Left renal pelvis (tissue), 4 donors: ENCODE measurements around the gene SERINC2. TPM values are rescaled to one million over a fixed set of nuclear protein-coding genes. Genes with fewer than 3 reads are reported as not detected.

ENCODE experiments used
- polyA plus RNA-seq, 4 donors: library from polyadenylated mRNA; unstranded; fragments of 120-200 nt; gene quantifications; one replicate each; pipeline ENCODE4 v1.2.1, GENCODE V29; 2013; ENCODE audit not compliant: insufficient read length in 4 of 4

The SERINC2 gene
- polyA plus RNA-seq, 4 donors = 8.8 to 51.2 (median 41.6) TPM

Other genes starting within 250 kb of the SERINC2 start
- 1 to 10 TPM; 3.7 to 5.0 (median 3.9) TPM for gene NKAIN1, start 173.3 kb upstream of the SERINC2 start, polyA plus RNA-seq
- 10 to 100 TPM; 52.2 to 76.0 (median 70.1) TPM for gene SNRNP40, start 116.4 kb upstream of the SERINC2 start, polyA plus RNA-seq
- gene ZCCHC17, start 116.2 kb upstream of the SERINC2 start, polyA plus RNA-seq = 10 to 100 TPM; 33.6 to 54.9 (median 47.3) TPM
- 10 to 100 TPM; 35.4 to 79.0 (median 63.9) TPM for gene FABP3, start 40.1 kb upstream of the SERINC2 start, polyA plus RNA-seq
- 10 to 100 TPM; 10.3 to 55.4 (median 39.6) TPM for gene TINAGL1, start 163.3 kb downstream of the SERINC2 start, polyA plus RNA-seq
- gene HCRTR1, start 204.5 kb downstream of the SERINC2 start, polyA plus RNA-seq = under 1 TPM; 0.09 to 0.19 (median 0.17) TPM
- 10 to 100 TPM; 57.0 to 77.3 (median 75.9) TPM for gene PEF1, start 231.7 kb downstream of the SERINC2 start, polyA plus RNA-seq